ENCODE results near the gene ADAM12.
A peak's percentile ranks its signal among the peaks of the same experiment; 100 is the strongest.

DNA sequence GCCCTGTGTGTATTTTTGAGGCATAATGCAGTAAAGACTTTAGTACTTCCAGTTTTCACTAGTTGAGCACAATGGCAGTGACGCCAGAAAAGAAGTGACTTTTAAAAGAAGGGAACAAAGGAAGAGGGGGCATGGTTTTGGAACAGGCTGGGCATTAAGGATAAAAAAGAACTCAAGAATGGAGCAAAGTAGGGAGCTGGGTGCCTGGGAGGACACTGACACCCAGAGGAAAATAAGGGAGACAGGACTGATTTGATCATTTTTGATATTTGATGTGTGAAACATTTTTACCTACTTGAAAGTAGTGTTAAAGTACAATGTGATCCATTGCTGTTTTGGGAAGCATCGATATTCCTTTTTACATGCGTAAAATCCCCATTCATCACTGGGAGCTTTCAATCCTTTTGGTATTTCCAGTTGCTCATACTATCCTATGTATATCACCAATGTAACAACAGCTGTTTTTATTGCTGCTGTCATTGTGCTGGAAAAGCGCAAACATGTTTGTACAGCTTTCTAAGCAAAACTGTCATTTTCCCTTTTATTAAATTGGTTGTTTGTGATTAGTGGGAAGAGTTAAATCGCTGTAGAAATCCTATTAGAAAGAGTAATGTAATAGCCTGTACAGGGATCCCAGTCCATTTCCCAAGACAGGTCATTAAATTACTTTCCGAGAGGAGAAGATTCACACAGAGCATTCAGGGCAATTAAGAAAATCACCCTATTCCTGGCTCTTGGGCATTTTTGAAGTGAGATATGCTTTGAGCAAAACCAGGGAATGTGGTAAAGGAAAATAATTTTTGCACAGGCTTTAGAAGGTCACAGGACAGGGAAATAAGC lies 85.2 kb downstream of the ADAM12 start:
- TF ChIP-seq, protein P1, sequence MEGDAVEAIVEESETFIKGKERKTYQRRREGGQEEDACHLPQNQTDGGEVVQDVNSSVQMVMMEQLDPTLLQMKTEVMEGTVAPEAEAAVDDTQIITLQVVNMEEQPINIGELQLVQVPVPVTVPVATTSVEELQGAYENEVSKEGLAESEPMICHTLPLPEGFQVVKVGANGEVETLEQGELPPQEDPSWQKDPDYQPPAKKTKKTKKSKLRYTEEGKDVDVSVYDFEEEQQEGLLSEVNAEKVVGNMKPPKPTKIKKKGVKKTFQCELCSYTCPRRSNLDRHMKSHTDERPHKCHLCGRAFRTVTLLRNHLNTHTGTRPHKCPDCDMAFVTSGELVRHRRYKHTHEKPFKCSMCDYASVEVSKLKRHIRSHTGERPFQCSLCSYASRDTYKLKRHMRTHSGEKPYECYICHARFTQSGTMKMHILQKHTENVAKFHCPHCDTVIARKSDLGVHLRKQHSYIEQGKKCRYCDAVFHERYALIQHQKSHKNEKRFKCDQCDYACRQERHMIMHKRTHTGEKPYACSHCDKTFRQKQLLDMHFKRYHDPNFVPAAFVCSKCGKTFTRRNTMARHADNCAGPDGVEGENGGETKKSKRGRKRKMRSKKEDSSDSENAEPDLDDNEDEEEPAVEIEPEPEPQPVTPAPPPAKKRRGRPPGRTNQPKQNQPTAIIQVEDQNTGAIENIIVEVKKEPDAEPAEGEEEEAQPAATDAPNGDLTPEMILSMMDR (IDR thresholded peaks at IDR 0.05), result peak in 2 of 5 experiments; percentile 15 to 60
- TF ChIP-seq POLR2A (IDR thresholded peaks at IDR 0.05), result no peak
- no peak for TF ChIP-seq EP300 (IDR thresholded peaks at IDR 0.05)
